Stimulated activated CD8-positive, alpha-beta memory T cell treated with anti-CD3 and anti-CD28 coated beads, Interleukin-12 subunit alpha, Interleukin-12 subunit beta, amount 100 ng/mL, for 4 hours (primary cell): ENCODE measurements around the gene CCDC24.

Experiments
- DNase-seq: peaks from one replicate; pipeline ENCODE4 v3.0.0-alpha.2; 2020; ENCODE audit warnings: low read depth

The CCDC24 gene

GRCh38 chr1:43997295-43997999 is 6.0 kb downstream of the CCDC24 start:
- no peak for DNase-seq

- DNase-seq = no peak
Measured at GRCh38 chr1:43998000-43998378, 6.6 kb downstream of the CCDC24 start.

- DNase-seq = no peak
Measured at GRCh38 chr1:43999455-43999854, 8.1 kb downstream of the CCDC24 start.

- DNase-seq = no peak
Measured at GRCh38 chr1:44000122-44000665, 8.8 kb downstream of the CCDC24 start.

GRCh38 chr1:44002165-44002564 is 10.8 kb downstream of the CCDC24 start:
- DNase-seq = no peak

GRCh38 chr1:44002606-44003157 is 11.3 kb downstream of the CCDC24 start:
- DNase-seq = no peak

GRCh38 chr1:44008259-44008658 is 16.9 kb downstream of the CCDC24 start:
- no peak for DNase-seq

GRCh38 chr1:44010935-44011471 is 19.6 kb downstream of the CCDC24 start:
- DNase-seq = no peak

GRCh38 chr1:44012404-44012803 is 21.0 kb downstream of the CCDC24 start:
- DNase-seq = no peak

GRCh38 chr1:44012941-44013609 is 21.7 kb downstream of the CCDC24 start:
- DNase-seq = no peak

GRCh38 chr1:44013949-44014348 is 22.6 kb downstream of the CCDC24 start:
- no peak for DNase-seq

GRCh38 chr1:44014365-44015104 is 23.1 kb downstream of the CCDC24 start:
- DNase-seq = no peak

- no peak for DNase-seq
Measured at GRCh38 chr1:44015206-44015605, 23.8 kb downstream of the CCDC24 start.

- no peak for DNase-seq
Measured at GRCh38 chr1:44016041-44016889, 24.9 kb downstream of the CCDC24 start.

GRCh38 chr1:44016890-44017400 is 25.5 kb downstream of the CCDC24 start:
- no peak for DNase-seq

GRCh38 chr1:44019466-44019948 is 28.1 kb downstream of the CCDC24 start:
- DNase-seq = no peak

- DNase-seq = no peak
Measured at GRCh38 chr1:44020464-44020863, 29.1 kb downstream of the CCDC24 start.

- no peak for DNase-seq
Measured at GRCh38 chr1:44021156-44021555, 29.8 kb downstream of the CCDC24 start.

- no peak for DNase-seq
Measured at GRCh38 chr1:44021581-44022321, 30.4 kb downstream of the CCDC24 start.
